Chondrocyte (in vitro differentiated cells): ENCODE results near the gene SNTG2. TPM values are rescaled to one million over a fixed set of nuclear protein-coding genes. Genes with fewer than 3 reads are reported as not detected.

ENCODE experiments used
- DNase-seq: peaks from one replicate; pipeline ENCODE4 v3.0.0; 2021; ENCODE audit warnings: mixed read lengths, low spot score
- H3K27ac Mint-ChIP-seq: one replicate; pipeline ENCODE4 v1.8.0; 2021; ENCODE audit warnings: mild to moderate bottlenecking, moderate library complexity, mixed read lengths; ENCODE audit not compliant: unreplicated experiment
- H3K27me3 Mint-ChIP-seq: 2 replicates; pipeline ENCODE4 v1.8.0; 2021; ENCODE audit warnings: low read depth, mixed read lengths
- H3K36me3 Mint-ChIP-seq: 2 replicates; pipeline ENCODE4 v1.8.0; 2021; ENCODE audit warnings: low read depth, mixed read lengths
- H3K4me1 Mint-ChIP-seq: 2 replicates; pipeline ENCODE4 v1.8.0; 2021; ENCODE audit warnings: low read depth, mild to moderate bottlenecking, mixed read lengths
- H3K4me3 Mint-ChIP-seq: one replicate; pipeline ENCODE4 v1.8.0; 2021; ENCODE audit warnings: mild to moderate bottlenecking, moderate library complexity, mixed read lengths; ENCODE audit not compliant: unreplicated experiment
- H3K9me3 Mint-ChIP-seq: 2 replicates; pipeline ENCODE4 v1.8.0; 2021; ENCODE audit warnings: low read depth, mixed read lengths
- CTCF ChIP-seq: fragments of 200-600 bp; sonication (generic); IDR thresholded peaks from 2 replicates; pipeline ENCODE4 v1.5.0; 2021; ENCODE audit warnings: antibody characterized with exemption, mild to moderate bottlenecking, moderate library complexity
- total RNA-seq: library from RNA; stranded (reverse); gene quantifications from 3 replicates; pipeline ENCODE4 v1.2.1, GENCODE V29; 2021

Gene SNTG2
- total RNA-seq, 1 donor from 2014 or later = not detected

GRCh38 chr2:981258-981657, 30.6 kb downstream of the SNTG2 start:
- Mint-ChIP-seq H3K36me3 (no peaks in the 10 kb centered on the region), H3K9me3 (no peaks in the 10 kb centered on the region), H3K27ac (no peak overlapping the region), H3K4me3 (no peak overlapping the region), H3K4me1 (no peaks in the 10 kb centered on the region), H3K27me3 (peaks cover 21% of the 10 kb centered on the region)
- TF ChIP-seq CTCF = no peak
- no peak for DNase-seq

DNA sequence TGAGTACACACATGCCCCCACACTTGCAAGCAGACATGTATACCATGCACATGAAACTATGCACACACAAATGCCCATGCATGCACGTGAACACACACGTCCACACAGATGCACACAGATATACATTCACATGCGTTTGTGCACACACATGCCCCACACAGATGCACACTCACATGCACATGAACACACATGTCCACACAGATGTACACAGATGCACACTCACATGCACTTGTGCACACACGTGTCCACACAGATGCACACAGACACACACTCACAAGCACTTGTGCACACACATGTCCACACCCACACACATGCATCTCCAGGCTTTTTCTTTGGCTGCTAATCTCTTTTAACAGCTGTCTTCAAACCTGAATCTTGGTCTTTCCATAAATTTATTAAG, 31.1 kb downstream of the SNTG2 start:
- Mint-ChIP-seq H3K4me1 (no peaks in the 10 kb centered on the region), H3K36me3 (no peaks in the 10 kb centered on the region), H3K4me3 (no peak overlapping the region), H3K27me3 (peaks cover 21% of the 10 kb centered on the region), H3K27ac (no peak overlapping the region), H3K9me3 (no peaks in the 10 kb centered on the region)
- no peak for DNase-seq
- no peak for TF ChIP-seq CTCF

GRCh38 chr2:985317-985898, 34.8 kb downstream of the SNTG2 start:
- no peak for DNase-seq
- peaks cover 21% of the 10 kb centered on the region for H3K27me3 Mint-ChIP-seq
- no peaks in the 10 kb centered on the region for H3K4me1 Mint-ChIP-seq
- H3K4me3 Mint-ChIP-seq = no peak overlapping the region
- TF ChIP-seq CTCF = no peak
- H3K36me3 Mint-ChIP-seq = no peaks in the 10 kb centered on the region
- H3K9me3 Mint-ChIP-seq = no peaks in the 10 kb centered on the region
- no peak overlapping the region for H3K27ac Mint-ChIP-seq

DNA sequence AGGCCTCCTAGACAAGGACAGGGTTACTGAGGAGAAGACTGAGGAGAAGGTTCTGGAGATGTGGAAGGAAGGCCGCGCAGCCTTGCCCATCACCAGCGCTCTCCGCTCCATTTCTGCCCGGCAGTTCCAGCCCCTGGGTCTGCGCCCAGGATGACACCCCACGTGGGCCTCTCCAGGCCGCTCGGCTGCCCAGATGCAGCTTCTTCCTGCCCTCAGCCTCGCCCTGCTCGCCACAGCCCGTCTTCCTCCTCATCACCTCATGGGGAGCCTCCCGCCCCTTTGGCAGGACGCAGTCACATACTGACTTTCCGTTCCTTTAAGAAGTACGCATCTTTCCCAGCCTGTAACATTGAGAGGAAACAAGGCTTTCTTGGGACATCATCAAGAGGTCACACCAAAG, 37.1 kb downstream of the SNTG2 start:
- no peak for TF ChIP-seq CTCF
- H3K27ac Mint-ChIP-seq = no peak overlapping the region
- H3K36me3 Mint-ChIP-seq = no peaks in the 10 kb centered on the region
- DNase-seq = no peak
- H3K4me1 Mint-ChIP-seq = no peaks in the 10 kb centered on the region
- H3K9me3 Mint-ChIP-seq = no peaks in the 10 kb centered on the region
- no peak overlapping the region for H3K4me3 Mint-ChIP-seq
- peaks cover 18% of the 10 kb centered on the region for H3K27me3 Mint-ChIP-seq

DNA sequence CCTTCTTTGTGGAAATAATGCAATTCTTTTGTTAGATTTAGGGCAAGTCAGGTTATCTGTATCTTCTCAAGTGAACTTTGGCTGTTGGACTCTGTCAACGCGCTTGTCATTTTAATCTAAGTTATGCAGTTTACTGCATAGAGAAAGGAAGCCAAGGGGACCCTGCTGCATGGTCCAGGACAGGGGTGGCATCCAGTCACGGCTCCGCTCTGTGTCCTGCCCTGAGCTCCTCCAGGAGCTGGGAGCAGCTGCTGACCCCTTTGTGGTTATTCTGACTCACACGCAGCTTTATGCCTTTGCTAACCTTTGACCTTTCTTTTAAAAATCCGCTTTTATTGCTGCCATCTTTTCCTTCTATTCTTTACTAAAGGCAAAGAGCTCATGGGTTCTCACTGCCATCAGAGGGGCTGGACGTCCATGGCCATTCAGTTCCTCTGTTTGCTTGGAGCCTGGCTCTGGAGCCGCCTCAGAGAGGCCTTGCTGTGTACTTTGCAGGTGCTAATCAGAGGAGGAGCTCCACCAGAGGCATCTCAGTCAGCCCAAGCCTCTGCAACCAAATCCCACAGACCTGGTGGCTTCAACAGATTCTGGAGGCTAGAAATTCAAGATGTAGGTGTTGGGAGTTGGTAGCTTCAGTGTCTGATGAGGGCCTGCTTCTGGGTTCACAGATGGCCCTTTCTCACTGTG, 39.3 kb downstream of the SNTG2 start:
- Mint-ChIP-seq H3K36me3 (no peaks in the 10 kb centered on the region), H3K9me3 (no peaks in the 10 kb centered on the region), H3K4me1 (no peaks in the 10 kb centered on the region), H3K27ac (no peak overlapping the region), H3K4me3 (no peak overlapping the region), H3K27me3 (peaks cover 4% of the 10 kb centered on the region)
- no peak for TF ChIP-seq CTCF
- DNase-seq = no peak
